ENCODE data around the gene KDM3A.
A peak's percentile ranks its signal among the peaks of the same experiment; 100 is the strongest.

KDM3A gene

DNA sequence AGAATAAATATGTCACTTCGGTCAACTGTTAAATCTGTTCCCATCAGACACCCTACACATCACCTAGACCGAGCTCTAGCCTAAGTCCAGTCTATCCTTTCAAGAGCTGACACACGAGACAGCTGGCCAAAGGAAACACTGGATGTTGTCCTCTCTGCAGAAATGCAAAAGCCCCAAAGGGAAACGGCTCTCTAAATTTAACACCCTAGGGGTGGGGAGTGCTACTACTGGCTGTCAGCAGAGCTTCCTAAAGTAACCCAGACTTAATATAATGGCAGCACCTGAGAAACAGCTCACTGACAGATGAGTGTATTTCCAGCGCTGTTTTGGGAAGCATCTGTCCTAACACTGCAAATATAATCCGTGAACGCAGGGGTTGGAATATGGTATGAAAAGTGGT lies 66.4 kb downstream of the KDM3A start:
- no peak overlapping the region for H3K4me3 ChIP-seq (ENCODE audit: low read depth, low read length)
- in situ Hi-C loops (cut with HindIII; ENCODE audit: low sequenced_read_pairs) = no loop called here
- no peak for DNase-seq (ENCODE audit: low read depth, low spot score)
- TF ChIP-seq, protein P1, sequence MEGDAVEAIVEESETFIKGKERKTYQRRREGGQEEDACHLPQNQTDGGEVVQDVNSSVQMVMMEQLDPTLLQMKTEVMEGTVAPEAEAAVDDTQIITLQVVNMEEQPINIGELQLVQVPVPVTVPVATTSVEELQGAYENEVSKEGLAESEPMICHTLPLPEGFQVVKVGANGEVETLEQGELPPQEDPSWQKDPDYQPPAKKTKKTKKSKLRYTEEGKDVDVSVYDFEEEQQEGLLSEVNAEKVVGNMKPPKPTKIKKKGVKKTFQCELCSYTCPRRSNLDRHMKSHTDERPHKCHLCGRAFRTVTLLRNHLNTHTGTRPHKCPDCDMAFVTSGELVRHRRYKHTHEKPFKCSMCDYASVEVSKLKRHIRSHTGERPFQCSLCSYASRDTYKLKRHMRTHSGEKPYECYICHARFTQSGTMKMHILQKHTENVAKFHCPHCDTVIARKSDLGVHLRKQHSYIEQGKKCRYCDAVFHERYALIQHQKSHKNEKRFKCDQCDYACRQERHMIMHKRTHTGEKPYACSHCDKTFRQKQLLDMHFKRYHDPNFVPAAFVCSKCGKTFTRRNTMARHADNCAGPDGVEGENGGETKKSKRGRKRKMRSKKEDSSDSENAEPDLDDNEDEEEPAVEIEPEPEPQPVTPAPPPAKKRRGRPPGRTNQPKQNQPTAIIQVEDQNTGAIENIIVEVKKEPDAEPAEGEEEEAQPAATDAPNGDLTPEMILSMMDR (IDR thresholded peaks at IDR 0.05; ENCODE audit: low read depth, low read length) = no peak

DNA sequence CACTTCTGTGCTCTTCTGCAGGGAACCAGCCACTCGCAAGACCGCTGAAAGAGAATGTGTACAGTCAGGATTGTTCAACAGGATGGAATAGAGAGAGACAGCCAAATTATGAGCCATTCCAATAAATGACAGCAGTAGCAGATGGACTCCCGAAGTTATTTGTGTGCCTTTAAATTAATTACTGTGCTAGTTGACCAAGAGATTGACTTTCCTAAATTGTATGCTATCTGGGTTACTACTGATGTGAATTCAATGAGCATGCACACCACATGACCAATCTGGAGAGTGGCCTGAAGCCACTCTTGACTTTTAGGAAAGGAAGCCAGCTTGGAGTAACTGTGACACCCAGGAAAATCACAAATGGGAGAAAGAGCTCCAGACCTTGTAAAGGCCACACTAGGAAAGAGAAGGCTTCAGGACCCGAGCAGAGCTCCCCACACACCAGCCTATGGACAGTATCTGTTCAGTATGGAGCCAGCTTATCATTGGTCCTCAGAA lies 69.3 kb downstream of the KDM3A start:
- in situ Hi-C loops (cut with HindIII; ENCODE audit: low sequenced_read_pairs) = no loop called here
- DNase-seq (ENCODE audit: low read depth, low spot score) = no peak
- TF ChIP-seq, protein P1 (IDR thresholded peaks at IDR 0.05; ENCODE audit: low read depth, low read length) = no peak

DNA sequence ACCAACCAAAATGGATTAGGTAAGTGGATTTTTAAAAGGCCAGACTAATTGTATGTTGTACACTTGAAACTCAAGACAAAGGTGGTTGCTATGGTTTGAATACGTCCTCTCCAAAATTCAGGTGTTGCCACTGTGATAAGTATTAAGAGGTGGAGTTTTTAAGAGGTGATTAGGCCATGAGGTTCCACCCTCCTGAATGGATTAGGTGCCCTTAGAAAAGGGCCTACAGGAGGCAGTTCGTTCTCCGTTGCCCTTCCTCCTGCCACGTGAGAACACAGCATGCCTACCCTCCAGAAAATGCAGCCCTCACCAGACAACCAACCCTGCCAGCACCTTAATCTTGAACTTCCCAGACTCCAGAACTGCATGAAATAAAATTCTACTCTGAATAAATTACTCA lies 70.9 kb downstream of the KDM3A start:
- TF ChIP-seq, protein P1 (IDR thresholded peaks at IDR 0.05; ENCODE audit: low read depth, low read length) = no peak
- in situ Hi-C loops (cut with HindIII; ENCODE audit: low sequenced_read_pairs) = no loop called here
- DNase-seq (ENCODE audit: low read depth, low spot score) = no peak
- H3K4me3 ChIP-seq (ENCODE audit: low read depth, low read length) = no peak overlapping the region

More for the DNA sequence above, 69.3 kb downstream of the KDM3A start:
- H3K4me3 ChIP-seq (ENCODE audit: low read depth, low read length) = no peak overlapping the region

DNA sequence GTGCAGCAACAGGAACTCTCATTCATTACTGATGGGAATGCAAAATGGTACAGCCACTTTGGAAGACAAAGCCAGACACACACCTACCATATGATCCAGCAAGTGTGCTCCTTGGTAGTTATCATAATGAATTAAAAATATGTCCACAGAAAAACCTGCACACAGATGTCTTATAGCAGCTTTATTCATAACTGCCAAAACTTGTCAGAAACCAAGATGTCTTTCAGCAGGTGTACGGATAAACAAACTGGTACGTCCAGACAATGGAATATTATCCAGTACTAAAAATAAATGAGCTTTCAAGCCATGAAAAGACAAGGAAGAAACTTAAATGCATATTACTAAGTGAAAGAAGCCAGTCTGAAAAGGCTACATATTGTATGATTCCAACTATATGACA lies 71.7 kb downstream of the KDM3A start:
- no peak overlapping the region for H3K4me3 ChIP-seq (ENCODE audit: low read depth, low read length)
- TF ChIP-seq, protein P1 (IDR thresholded peaks at IDR 0.05; ENCODE audit: low read depth, low read length) = no peak
- in situ Hi-C loops (cut with HindIII; ENCODE audit: low sequenced_read_pairs) = no loop called here
- no peak for DNase-seq (ENCODE audit: low read depth, low spot score)

DNA sequence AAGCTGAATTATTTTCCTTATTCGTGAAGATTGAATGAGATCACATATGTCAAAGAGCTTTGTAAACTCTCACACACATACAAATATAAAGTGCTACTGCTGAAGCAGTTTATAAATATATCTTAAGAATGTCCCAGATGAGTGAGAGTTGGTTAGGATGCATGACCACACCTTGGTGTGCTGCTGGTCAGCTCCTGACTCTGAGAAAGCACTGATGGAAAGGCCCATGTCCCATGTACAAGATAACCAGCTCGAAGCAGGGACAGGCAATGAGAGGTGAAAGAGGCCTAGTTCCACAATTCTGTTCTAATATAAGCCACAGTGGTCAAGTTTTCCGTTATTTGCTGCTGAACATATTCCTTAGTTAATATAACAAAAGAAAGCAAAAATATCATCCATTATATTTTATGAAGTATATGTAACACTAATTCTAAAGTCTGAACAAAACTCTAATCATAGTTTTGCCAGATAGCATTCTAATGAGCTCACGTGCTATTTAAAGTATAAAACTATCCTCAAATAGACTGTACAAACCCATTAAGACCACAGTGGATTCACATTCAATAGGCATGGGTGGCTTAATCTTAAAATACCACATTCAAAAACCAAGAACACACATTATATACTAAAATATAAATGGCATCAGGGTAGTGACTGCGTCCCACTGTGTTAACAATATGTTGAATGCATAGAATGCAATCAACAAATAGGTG lies 72.9 kb downstream of the KDM3A start:
- in situ Hi-C loops (cut with HindIII; ENCODE audit: low sequenced_read_pairs) = no loop called here
- TF ChIP-seq, protein P1 (IDR thresholded peaks at IDR 0.05; ENCODE audit: low read depth, low read length) = no peak

DNA sequence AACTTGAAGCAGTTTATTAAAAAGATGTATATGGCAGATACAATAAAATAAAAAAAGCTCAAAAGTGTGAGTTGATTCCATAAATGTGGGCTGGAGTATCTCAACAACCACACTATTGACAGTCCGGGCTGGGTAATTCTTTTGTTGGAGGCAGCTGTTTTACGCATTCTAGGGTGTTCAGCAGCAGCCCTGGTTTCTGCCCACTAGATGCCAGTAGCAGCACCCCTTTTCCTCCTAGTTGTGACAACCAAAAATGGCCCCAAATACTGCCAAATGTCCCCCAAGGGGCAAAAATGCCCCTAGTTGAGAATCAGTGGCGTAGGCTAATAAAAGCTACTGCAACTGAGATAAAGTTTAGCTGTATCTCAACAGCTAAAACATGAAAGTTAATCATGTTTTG lies 77.3 kb downstream of the KDM3A start:
- TF ChIP-seq, protein P1 (IDR thresholded peaks at IDR 0.05; ENCODE audit: low read depth, low read length) = peak; percentile 38
- in situ Hi-C loops (cut with HindIII; ENCODE audit: low sequenced_read_pairs) = no loop called here
- no peak overlapping the region for H3K4me3 ChIP-seq (ENCODE audit: low read depth, low read length)
- DNase-seq (ENCODE audit: low read depth, low spot score) = no peak

More for the DNA sequence above, 72.9 kb downstream of the KDM3A start:
- DNase-seq (ENCODE audit: low read depth, low spot score) = no peak
- H3K4me3 ChIP-seq (ENCODE audit: low read depth, low read length) = no peak overlapping the region

All from astrocyte of the spinal cord (primary cell).